ENCODE results near the gene KCNJ6. TPM values are rescaled to one million over a fixed set of nuclear protein-coding genes. Genes with fewer than 3 reads are reported as not detected.

Gene KCNJ6
- polyA plus RNA-seq, 1 donor = 2.1 TPM

DNA sequence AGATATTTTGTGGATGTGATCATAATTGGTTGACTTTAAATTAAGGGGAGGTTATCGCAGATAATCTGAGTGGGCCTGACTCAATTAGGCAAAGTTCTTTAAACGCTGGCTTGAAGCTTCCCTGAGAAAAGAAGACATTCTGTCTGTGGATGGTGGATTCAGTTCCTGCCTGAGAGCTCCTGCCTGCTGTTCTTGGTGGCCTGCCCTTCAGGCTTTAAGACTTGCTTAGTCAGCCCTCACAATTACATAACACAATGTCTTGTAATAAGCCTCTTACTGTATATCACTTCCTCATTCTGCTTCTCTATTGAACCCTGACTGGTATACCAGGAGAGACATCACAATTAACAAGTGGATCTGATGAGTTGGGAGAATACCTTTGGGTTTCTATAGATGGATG, 50.2 kb downstream of the KCNJ6 start:
- no peak for DNase-seq (ENCODE audit: low read depth)

DNA sequence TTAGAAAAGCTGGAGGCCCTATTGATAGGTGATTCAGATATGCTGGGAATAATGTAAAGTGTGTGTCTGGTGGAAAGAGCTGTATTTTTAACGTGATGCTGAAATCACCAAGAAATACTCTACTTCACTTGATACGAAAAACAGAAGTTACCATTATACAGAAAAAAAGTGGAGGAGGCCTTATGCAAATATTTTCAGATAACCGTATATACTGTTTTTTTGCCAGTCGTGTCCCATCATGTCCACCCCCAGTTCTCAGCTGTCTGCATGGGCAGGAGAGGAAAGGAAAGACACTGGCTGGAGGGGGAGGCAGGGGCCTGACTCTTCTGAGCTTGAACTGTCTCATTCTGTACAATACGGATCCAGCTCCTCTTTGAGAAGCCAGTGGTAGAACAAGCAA, 51.1 kb downstream of the KCNJ6 start:
- DNase-seq (ENCODE audit: low read depth) = no peak

DNA sequence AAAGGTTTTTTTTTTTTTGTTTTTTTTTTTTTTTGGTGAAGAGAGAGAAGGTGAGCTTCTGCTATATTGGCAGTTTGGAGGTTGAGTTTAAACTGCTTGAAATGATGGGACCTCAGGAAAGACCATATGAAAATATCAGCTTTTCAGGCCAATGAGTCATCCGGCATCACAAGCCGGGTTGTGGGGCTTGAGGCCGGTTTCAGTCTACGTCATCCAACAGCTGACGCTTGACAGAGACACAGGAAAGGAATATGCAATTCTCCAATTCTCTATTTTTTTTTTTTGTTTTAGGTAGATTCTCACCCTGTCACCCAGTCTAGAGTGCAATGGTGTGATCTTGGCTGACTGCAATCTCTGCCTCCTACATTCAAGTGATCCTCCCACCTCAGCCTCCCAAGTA, 52.4 kb downstream of the KCNJ6 start:
- no peak for DNase-seq (ENCODE audit: low read depth)

- DNase-seq (ENCODE audit: low read depth) = no peak
These were observed 53.7 kb downstream of the KCNJ6 start for GRCh38 chr21:37862536-37862935.

GRCh38 chr21:37861561-37861960, 54.7 kb downstream of the KCNJ6 start:
- DNase-seq (ENCODE audit: low read depth) = no peak

GRCh38 chr21:37860416-37860815, 55.8 kb downstream of the KCNJ6 start:
- DNase-seq (ENCODE audit: low read depth) = no peak

GRCh38 chr21:37855647-37856625, 60.3 kb downstream of the KCNJ6 start:
- no peak for DNase-seq (ENCODE audit: low read depth)

GRCh38 chr21:37855271-37855646, 61.0 kb downstream of the KCNJ6 start:
- no peak for DNase-seq (ENCODE audit: low read depth)

GRCh38 chr21:37849506-37850102, 66.7 kb downstream of the KCNJ6 start:
- no peak for DNase-seq (ENCODE audit: low read depth)

- no peak for DNase-seq (ENCODE audit: low read depth)
These were observed 67.4 kb downstream of the KCNJ6 start for GRCh38 chr21:37848721-37849490.

DNA sequence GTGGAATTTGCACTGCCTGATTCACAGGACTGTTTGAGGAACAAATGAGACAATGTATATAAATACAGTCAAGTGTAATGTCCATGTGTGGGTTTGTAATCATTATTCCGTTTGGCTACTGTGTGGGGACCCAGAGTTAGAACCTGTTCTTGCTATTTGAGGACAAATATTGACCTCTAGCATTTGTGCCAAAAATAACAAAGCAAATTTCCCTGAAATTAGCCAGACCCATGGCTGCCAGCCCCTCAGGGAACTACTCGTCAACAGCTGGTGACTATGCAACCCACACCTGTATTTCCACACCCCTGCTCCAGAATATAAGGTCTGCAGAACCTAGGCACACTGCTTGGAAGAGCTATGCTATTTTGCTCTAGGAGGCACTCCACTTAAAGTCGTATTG, 70.7 kb downstream of the KCNJ6 start:
- no peak for DNase-seq (ENCODE audit: low read depth)

- no peak for DNase-seq (ENCODE audit: low read depth)
These were observed 73.1 kb downstream of the KCNJ6 start for GRCh38 chr21:37843191-37843590.

DNA sequence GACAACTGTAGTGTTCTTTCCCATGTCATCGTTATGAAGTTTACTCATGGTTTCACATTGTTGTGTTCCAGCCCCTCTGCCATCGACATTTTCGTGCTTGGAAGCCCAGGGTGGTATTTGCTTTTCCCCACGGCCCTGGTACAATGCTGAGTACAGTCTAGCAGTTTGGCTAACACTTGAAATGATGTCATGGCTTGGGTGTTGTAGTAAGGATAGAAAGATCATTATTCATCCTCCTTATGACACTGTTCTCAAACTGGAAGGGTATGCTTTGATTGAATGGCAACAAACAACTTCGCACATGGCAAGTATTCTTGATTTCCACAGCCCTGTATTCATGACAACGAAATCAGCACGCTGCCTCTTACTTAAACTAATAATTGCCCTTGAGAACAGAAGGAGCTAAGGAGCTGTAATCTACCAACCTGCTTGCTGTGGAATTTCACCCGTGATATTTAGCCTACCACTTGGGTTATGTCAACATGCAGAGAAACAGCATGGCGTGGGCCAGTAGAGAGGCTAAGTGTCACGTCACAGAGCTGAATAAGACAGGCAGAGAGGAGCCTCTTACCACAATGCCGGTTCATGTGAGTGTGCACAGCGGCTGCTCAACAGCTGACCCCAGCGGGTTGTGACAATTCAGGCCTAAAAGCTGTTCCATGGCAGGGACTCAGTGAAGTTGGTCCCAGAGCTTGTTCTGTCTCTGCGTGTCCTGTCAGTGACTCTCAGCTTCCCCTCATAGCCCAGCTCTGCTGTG, 73.9 kb downstream of the KCNJ6 start:
- no peak for DNase-seq (ENCODE audit: low read depth)

DNA sequence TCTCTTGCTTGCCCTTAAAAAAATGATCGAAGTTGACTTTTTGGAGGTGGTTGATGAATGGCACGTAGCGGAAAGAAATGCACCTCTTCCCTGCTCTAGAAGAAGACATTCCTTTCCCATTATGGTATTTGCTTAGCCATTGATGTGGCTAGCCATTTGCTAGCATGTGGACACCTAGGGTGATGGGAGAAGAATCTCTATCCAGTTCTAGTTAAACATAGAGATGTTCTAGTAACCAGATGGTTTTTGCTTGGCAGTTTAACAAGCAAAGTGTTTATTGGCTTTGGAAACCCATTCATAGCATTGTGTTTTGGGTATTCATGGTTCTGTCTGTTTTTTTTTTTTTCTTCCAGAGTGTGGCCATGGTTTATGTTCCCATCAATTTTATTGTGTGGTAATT, 78.9 kb downstream of the KCNJ6 start:
- no peak for DNase-seq (ENCODE audit: low read depth)

GRCh38 chr21:37835481-37835880, 80.8 kb downstream of the KCNJ6 start:
- DNase-seq (ENCODE audit: low read depth) = no peak

GRCh38 chr21:37833301-37833700, 83.0 kb downstream of the KCNJ6 start:
- no peak for DNase-seq (ENCODE audit: low read depth)

DNA sequence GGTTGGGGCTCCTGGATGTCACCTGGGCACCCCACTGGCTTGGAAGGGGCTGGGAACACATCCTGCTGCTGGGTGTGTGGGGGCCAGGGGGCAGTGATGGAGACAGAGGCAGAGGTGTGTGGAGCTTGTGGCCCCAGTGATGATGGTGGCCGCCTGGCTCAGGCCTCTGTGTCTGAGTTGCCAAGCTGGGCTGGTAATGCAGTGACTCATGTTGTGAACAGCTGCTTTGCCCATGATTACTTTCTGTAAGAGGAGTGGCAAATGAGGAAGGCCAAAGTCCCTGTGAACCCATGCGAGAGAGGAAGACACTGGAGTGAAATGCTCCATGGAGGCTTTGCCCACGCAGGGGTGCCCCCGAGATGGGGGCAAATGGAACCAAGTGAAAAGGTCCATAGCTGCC, 86.8 kb downstream of the KCNJ6 start:
- no peak for DNase-seq (ENCODE audit: low read depth)

- no peak for DNase-seq (ENCODE audit: low read depth)
These were observed 87.3 kb downstream of the KCNJ6 start for GRCh38 chr21:37828991-37829390.

GRCh38 chr21:37828556-37828955, 87.7 kb downstream of the KCNJ6 start:
- no peak for DNase-seq (ENCODE audit: low read depth)

GRCh38 chr21:37827913-37828312, 88.3 kb downstream of the KCNJ6 start:
- no peak for DNase-seq (ENCODE audit: low read depth)

DNA sequence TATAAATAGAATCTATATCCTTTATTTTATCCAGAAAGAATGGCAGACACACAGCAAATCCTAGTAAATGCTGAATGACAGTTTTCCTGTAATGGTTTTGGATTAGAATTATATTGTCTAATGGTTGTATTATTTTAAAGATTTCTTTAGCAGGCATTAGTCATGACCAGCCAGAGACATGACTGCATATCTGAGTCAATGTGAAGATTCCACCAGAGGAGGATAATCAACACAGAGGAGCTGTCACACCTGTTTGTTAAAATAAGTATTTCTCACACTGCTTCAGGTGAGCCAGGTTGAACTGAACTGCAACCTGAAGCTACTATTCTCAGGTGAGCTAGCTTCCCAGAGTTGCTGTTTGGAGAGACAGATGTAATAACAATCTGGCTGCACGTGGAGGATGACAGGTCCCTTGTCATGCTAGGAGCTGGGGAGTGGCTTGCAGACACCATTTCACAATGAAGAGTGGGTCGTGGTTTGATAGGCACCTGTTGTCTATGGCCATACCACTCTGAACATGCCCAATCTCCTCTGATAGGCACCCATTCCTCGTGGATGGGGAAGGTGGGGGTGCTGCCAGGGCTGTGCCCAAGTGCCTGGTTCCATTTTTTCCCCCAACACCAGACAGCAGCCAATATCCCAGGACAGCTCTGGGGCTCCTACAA, 94.3 kb downstream of the KCNJ6 start:
- DNase-seq (ENCODE audit: low read depth) = no peak
